22Rv1 (cell line): ENCODE results near the gene PEAK3.

Experiments
- CTCF ChIP-seq: fragments of 450-650 bp; IDR thresholded peaks from 2 replicates; pipeline ENCODE4 v1.5.1; 2017; ENCODE audit warnings: mild to moderate bottlenecking
- ZFX ChIP-seq: fragments of 450-650 bp; IDR thresholded peaks from 2 replicates; pipeline ENCODE4 v1.6.1; 2017; ENCODE audit warnings: antibody characterized with exemption, borderline replicate concordance

DNA sequence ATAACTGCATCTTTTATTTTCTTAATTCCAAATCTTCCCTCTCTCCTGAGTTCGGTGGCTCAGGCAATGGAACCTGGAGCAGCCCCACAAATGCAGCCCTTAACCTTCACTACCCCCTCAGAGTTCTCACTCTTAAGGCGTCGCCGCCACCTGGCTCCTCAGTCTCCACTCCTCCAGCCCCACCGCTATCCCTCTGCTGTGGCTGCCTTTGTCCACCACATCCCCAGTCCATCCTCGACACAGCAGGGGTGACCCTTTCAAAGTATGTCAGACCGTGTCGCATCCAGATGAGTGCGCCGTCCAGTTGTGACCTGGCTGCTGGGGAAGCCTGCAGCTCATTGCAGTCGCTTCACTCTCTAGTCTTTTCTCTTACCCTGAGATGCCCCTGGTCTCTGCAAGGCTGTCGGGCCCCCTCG, 47.5 kb upstream of the PEAK3 start:
- TF ChIP-seq CTCF (no peak), ZFX (no peak)
